Ishikawa (cell line): ENCODE data around the gene NYNRIN.

Experiments
- CEBPB ChIP-seq: IDR thresholded peaks from 2 replicates; pipeline ENCODE4 v1.6.1; 2012
- CREB1 ChIP-seq: IDR thresholded peaks from 2 replicates; pipeline ENCODE4 v1.6.1; 2012; ENCODE audit warnings: low read depth
- EGR1 ChIP-seq: IDR thresholded peaks from 2 replicates; pipeline ENCODE4 v1.6.1; 2012
- EP300 ChIP-seq: IDR thresholded peaks from 2 replicates; pipeline ENCODE4 v1.6.1; 2012; ENCODE audit warnings: borderline replicate concordance
- FOXM1 ChIP-seq: IDR thresholded peaks from 2 replicates; pipeline ENCODE4 v1.6.1; 2012; ENCODE audit warnings: low read depth, borderline replicate concordance
- MAX ChIP-seq: IDR thresholded peaks from 2 replicates; pipeline ENCODE4 v1.6.1; 2012
- NFIC ChIP-seq: IDR thresholded peaks from 2 replicates; pipeline ENCODE4 v1.6.1; 2012
- RAD21 ChIP-seq: IDR thresholded peaks from 2 replicates; pipeline ENCODE4 v1.6.1; 2012; ENCODE audit warnings: low read depth
- REST ChIP-seq: IDR thresholded peaks from 2 replicates; pipeline ENCODE4 v1.6.1; 2012; ENCODE audit warnings: low read depth, mild to moderate bottlenecking
- TAF1 ChIP-seq: IDR thresholded peaks from 2 replicates; pipeline ENCODE4 v1.6.1; 2012; ENCODE audit warnings: low read depth, mild to moderate bottlenecking
- TCF12 ChIP-seq: IDR thresholded peaks from 2 replicates; pipeline ENCODE4 v1.6.1; 2012; ENCODE audit warnings: low read depth
- TEAD4 ChIP-seq: IDR thresholded peaks from 2 replicates; pipeline ENCODE4 v1.6.1; 2012
- USF1 ChIP-seq: IDR thresholded peaks from 2 replicates; pipeline ENCODE4 v1.6.1; 2012
- YY1 ChIP-seq: IDR thresholded peaks from 2 replicates; pipeline ENCODE4 v1.6.1; 2012; ENCODE audit warnings: low read depth
- ZBTB7A ChIP-seq: IDR thresholded peaks from 2 replicates; pipeline ENCODE4 v1.6.1; 2012; ENCODE audit warnings: low read depth

The NYNRIN gene

GRCh38 chr14:24377657-24378056 is 21.1 kb upstream of the NYNRIN start:
- no peak for TF ChIP-seq FOXM1
- no peak for TF ChIP-seq ZBTB7A

GRCh38 chr14:24378327-24378726 is 20.5 kb upstream of the NYNRIN start:
- no peak for TF ChIP-seq RAD21
- TF ChIP-seq FOXM1 = no peak
- no peak for TF ChIP-seq YY1
- TF ChIP-seq USF1 = no peak
- TF ChIP-seq MAX = no peak
- no peak for TF ChIP-seq TEAD4
- TF ChIP-seq REST = no peak
- no peak for TF ChIP-seq NFIC
- TF ChIP-seq ZBTB7A = no peak
- TF ChIP-seq CEBPB = no peak
- no peak for TF ChIP-seq CREB1
- no peak for TF ChIP-seq TCF12
- TF ChIP-seq TAF1 = no peak
- no peak for TF ChIP-seq EP300

GRCh38 chr14:24378981-24379906 is 19.6 kb upstream of the NYNRIN start:
- TF ChIP-seq FOXM1 (no peak), USF1 (no peak), MAX (no peak), EGR1 (no peak), RAD21 (no peak), ZBTB7A (no peak), NFIC (no peak)

GRCh38 chr14:24379907-24380730 is 18.7 kb upstream of the NYNRIN start:
- TF ChIP-seq REST (no peak), RAD21 (no peak)

- TF ChIP-seq REST = no peak
- no peak for TF ChIP-seq FOXM1
- no peak for TF ChIP-seq CEBPB
- no peak for TF ChIP-seq RAD21
These were observed 17.3 kb upstream of the NYNRIN start for GRCh38 chr14:24381363-24382063.
